ENCODE measurements around the gene PET100. TPM values are rescaled to one million over a fixed set of nuclear protein-coding genes. Genes with fewer than 3 reads are reported as not detected.

The PET100 gene
- total RNA-seq, 1 experiment from 2014 or later: 126 TPM

GRCh38 chr19:7639863-7640348 lies 10.3 kb downstream of the PET100 start:
- H3K4me3 ChIP-seq (replicated peaks in 1 of 2; ENCODE audit: low read depth in 1 of 2, low read length in 2 of 2): no peak overlapping the region
- no peaks in the 10 kb centered on the region for H4K20me1 ChIP-seq (ENCODE audit: insufficient read depth)
- ChIA-PET POLR2A (no interaction called here), CTCF (no interaction called here), RAD21 (ENCODE audit: low non-redundant PET in 1 of 2, low total read pairs in 2 of 2, uncharacterized antibody in 2 of 2, unreplicated experiment in 2 of 2) (no interaction called here)
- no peak overlapping the region for H3K9ac ChIP-seq (ENCODE audit: low read length)
- H3K79me2 ChIP-seq (ENCODE audit: insufficient read depth, low read length): peaks cover 17% of the 10 kb centered on the region
- no peak for TF ChIP-seq ZFX (IDR thresholded peaks at IDR 0.05)
- TF ChIP-seq SRF (IDR thresholded peaks at IDR 0.05; ENCODE audit: low read depth): no peak
- no peak for TF ChIP-seq ELF1 (IDR thresholded peaks at IDR 0.05; ENCODE audit: borderline replicate concordance, low read depth)
- no TSS peak for BruUV-seq (replicated peaks)
- no peak overlapping the region for H3K4me2 ChIP-seq (ENCODE audit: low read length)
- H3K9me3 ChIP-seq (ENCODE audit: control insufficient read depth in 1 of 2, insufficient read depth in 1 of 2, low read depth in 1 of 2, low read length in 2 of 2): peaks cover 0 to 4% of the 10 kb centered on the region in 2 experiments; a peak in 1 of 4 replicates
- DNase-seq (ENCODE audit: low read depth, low spot score): no peak
- intact Hi-C loops (cut with micrococcal nuclease): no loop called here
- H3K4me1 ChIP-seq (ENCODE audit: control insufficient read depth in 1 of 2, insufficient read depth in 2 of 2, low read length in 2 of 2): peaks cover 8 to 27% of the 10 kb centered on the region in 2 experiments; a peak in 3 of 4 replicates
- H3K27ac ChIP-seq (ENCODE audit: low read depth, low read length): no peak overlapping the region
- no peaks in the 10 kb centered on the region; a peak in 1 of 4 replicates for H3K36me3 ChIP-seq (ENCODE audit: control insufficient read depth in 1 of 2, insufficient read depth in 2 of 2, low read length in 2 of 2)
- ATAC-seq: no peak
- H3K27me3 ChIP-seq (ENCODE audit: insufficient read depth, low read length): no peaks in the 10 kb centered on the region
- H3K9me2 ChIP-seq (ENCODE audit: insufficient read depth): no peaks in the 10 kb centered on the region
- no peak overlapping the region for H2AFZ ChIP-seq (ENCODE audit: low read depth, low read length, poor library complexity, severe bottlenecking)

GRCh38 chr19:7640803-7641202 lies 11.2 kb downstream of the PET100 start:
- CTCF ChIA-PET: interaction anchor here (1.0 to 1.1 kb wide), 3 partner anchors 11 to 159 kb away, joined by 3 to 7 read pairs (median 4); no protein-coding TSS in a partner anchor
- BruUV-seq (replicated peaks): no TSS peak
- Histone ChIP-seq H3K9me3 (ENCODE audit: control insufficient read depth in 1 of 2, insufficient read depth in 1 of 2, low read depth in 1 of 2, low read length in 2 of 2) (peaks cover 0 to 4% of the 10 kb centered on the region in 2 experiments; a peak in 1 of 4 replicates), H2AFZ (ENCODE audit: low read depth, low read length, poor library complexity, severe bottlenecking) (no peak overlapping the region), H3K4me3 (replicated peaks in 1 of 2; ENCODE audit: low read depth in 1 of 2, low read length in 2 of 2) (no peak overlapping the region), H3K9me2 (ENCODE audit: insufficient read depth) (no peaks in the 10 kb centered on the region), H3K4me1 (ENCODE audit: control insufficient read depth in 1 of 2, insufficient read depth in 2 of 2, low read length in 2 of 2) (peaks cover 8 to 27% of the 10 kb centered on the region in 2 experiments; a peak in 3 of 4 replicates), H3K4me2 (ENCODE audit: low read length) (no peak overlapping the region), H3K27me3 (ENCODE audit: insufficient read depth, low read length) (no peaks in the 10 kb centered on the region), H3K79me2 (ENCODE audit: insufficient read depth, low read length) (peaks cover 17% of the 10 kb centered on the region), H3K36me3 (ENCODE audit: control insufficient read depth in 1 of 2, insufficient read depth in 2 of 2, low read length in 2 of 2) (no peaks in the 10 kb centered on the region; a peak in 1 of 4 replicates), H4K20me1 (ENCODE audit: insufficient read depth) (no peaks in the 10 kb centered on the region), H3K27ac (ENCODE audit: low read depth, low read length) (no peak overlapping the region), H3K9ac (ENCODE audit: low read length) (no peak overlapping the region)
- TF ChIP-seq POLR2AphosphoS5 (IDR thresholded peaks at IDR 0.05; ENCODE audit: low read depth, low read length): no peak
- no peak for TF ChIP-seq CEBPB (IDR thresholded peaks at IDR 0.05; ENCODE audit: low read depth)
- no peak for TF ChIP-seq EZH2 (IDR thresholded peaks at IDR 0.05)
- TF ChIP-seq SP1 (IDR thresholded peaks at IDR 0.05; ENCODE audit: low read depth): no peak
- TF ChIP-seq FOSL1 (IDR thresholded peaks at IDR 0.05; ENCODE audit: low read depth): no peak
- no peak for TF ChIP-seq ELF1 (IDR thresholded peaks at IDR 0.05; ENCODE audit: borderline replicate concordance, low read depth)
- no peak for TF ChIP-seq CTCF (IDR thresholded peaks at IDR 0.05 in 2 of 3, conservative IDR thresholded peaks at IDR 0.05 in 1 of 3; ENCODE audit: borderline replicate concordance in 1 of 3, insufficient read depth in 1 of 3, low read depth in 2 of 3, low read length in 2 of 3)
- TF ChIP-seq ZNF274 (IDR thresholded peaks at IDR 0.05; ENCODE audit: low read depth, low read length): no peak
- no peak for TF ChIP-seq JUND (IDR thresholded peaks at IDR 0.05)
- no peak for TF ChIP-seq CBX3 (IDR thresholded peaks at IDR 0.05; ENCODE audit: low read depth)
- TF ChIP-seq POLR2A (IDR thresholded peaks at IDR 0.05; ENCODE audit: borderline replicate concordance, extremely low read depth, insufficient read depth, insufficient read length): no peak
- no peak for TF ChIP-seq REST (IDR thresholded peaks at IDR 0.05; ENCODE audit: low read depth)
- TF ChIP-seq EGR1 (IDR thresholded peaks at IDR 0.05; ENCODE audit: low read depth): no peak
- no peak for TF ChIP-seq SRF (IDR thresholded peaks at IDR 0.05; ENCODE audit: low read depth)
- DNase-seq (ENCODE audit: low read depth, low spot score) (no peak), ATAC-seq (no peak)
- POLR2A ChIA-PET: no interaction called here
- RAD21 ChIA-PET (ENCODE audit: low non-redundant PET in 1 of 2, low total read pairs in 2 of 2, uncharacterized antibody in 2 of 2, unreplicated experiment in 2 of 2): no interaction called here
- intact Hi-C loops (cut with micrococcal nuclease): no loop called here
